Stimulated activated CD8-positive, alpha-beta memory T cell treated with anti-CD3 and anti-CD28 coated beads, Interleukin-12 subunit alpha, Interleukin-12 subunit beta, amount 100 ng/mL, for 4 hours (primary cell): ENCODE measurements around the gene AXIN1.
"Not testable (repeated sequence)": the region's sequence is repeated elsewhere in the genome, so short reads cannot be mapped to it uniquely, and the experiment has no call there.

Experiments used
- DNase-seq: peaks from one replicate; pipeline ENCODE4 v3.0.0-alpha.2; 2020; ENCODE audit warnings: low read depth

Gene AXIN1

DNA sequence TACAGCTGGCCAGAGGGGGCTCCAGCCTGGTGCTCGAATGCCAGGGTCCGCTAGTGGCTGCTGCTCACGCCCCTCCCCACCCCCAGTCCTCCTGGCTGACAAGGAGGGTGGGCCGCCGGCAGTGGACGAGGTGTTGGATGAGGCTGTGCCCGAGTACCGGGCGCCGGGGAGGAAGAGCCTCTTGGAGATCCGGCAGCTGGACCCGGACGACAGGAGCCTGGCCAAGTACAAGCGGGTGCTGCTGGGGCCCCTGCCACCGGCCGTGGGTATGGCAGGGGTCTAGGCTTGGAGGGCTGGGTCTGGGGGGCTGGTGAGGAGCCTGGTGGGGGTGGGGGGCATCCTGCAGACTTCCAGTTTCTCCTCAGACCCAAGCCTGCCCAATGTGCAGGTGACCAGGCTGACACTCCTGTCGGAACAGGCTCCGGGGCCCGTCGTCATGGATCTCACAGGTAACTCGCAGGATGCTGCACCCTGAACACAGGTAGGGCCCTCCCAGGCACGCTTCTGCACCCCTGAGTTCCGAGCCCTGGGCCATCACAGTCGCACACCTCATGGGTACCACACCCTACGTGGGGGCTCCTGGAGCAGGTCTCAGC is 70.8 kb downstream of the AXIN1 start:
- no peak for DNase-seq

- no peak for DNase-seq
Observed at GRCh38 chr16:280991-281659, 71.4 kb downstream of the AXIN1 start.

DNA sequence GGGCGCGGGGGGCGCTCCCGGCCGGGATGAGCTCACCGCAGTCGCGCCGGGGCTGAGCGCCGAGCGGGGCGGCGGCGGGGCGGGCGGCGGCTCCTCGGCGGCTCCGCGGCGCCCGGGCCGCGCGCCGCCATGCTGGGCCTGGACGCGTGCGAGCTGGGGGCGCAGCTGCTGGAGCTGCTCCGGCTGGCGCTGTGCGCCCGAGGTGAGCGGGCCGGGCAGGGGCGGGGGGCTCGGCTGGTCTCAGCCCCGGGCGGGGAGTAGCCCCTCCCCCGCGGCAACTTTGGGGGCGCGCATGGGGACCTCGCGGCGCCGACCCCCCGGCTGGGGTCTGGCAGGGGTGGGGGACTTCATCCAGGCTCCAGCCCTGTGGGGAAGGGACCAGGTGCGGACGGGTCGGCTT is 72.0 kb downstream of the AXIN1 start, which contains the start of gene ARHGDIG:
TSS of gene ARHGDIG (plus strand) at position 40 of the 400 bp plus-strand sequence. CDS start at position 130, 90 bp downstream.
- no peak for DNase-seq

- DNase-seq = no peak
Observed at GRCh38 chr16:280005-280460, 72.5 kb downstream of the AXIN1 start.

DNA sequence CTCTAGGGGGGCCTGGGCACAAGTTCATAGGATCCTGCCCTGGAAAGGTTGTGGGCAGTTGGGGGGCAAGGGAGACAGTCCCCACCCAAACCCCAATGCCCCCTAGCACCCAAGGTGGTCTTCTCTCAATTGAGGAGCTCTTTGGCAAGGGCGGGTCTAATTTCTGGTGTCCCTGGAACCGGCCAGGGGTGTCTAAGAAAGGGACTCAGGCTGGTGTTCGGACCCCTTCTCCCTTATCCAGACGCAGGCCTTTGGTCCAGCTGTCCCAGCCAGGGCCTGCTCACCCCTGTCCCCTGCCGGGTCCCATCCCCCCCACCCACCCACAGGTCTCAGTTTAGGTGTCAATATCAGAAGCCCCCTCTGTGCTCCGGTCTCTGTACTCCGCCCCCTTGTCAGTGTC is 73.0 kb downstream of the AXIN1 start:
- no peak for DNase-seq

DNA sequence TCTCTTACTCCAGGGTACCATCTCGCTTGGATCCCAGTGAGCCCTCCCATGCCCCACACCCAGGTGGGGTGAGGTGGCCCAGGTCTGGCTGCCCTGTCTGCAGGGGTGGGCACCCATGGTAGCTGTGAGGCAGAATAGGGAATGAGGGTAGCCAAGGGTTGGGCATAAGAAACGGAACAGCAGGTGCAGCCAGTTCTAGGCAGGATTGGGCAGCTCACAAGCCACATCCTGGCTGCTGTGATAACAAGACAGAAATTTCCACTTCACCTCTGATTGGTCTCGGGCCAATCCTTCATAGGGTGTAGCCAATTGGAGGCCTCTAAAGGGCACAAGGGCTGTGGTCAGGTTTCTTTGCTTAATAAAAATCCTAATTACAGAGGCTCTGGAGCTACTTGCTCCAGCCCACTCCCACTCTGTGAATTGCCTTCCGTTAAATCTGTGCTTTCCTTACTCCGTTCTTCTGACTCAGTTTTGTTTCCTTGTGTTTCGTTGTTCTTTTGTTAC is 73.6 kb downstream of the AXIN1 start:
- no peak for DNase-seq

DNA sequence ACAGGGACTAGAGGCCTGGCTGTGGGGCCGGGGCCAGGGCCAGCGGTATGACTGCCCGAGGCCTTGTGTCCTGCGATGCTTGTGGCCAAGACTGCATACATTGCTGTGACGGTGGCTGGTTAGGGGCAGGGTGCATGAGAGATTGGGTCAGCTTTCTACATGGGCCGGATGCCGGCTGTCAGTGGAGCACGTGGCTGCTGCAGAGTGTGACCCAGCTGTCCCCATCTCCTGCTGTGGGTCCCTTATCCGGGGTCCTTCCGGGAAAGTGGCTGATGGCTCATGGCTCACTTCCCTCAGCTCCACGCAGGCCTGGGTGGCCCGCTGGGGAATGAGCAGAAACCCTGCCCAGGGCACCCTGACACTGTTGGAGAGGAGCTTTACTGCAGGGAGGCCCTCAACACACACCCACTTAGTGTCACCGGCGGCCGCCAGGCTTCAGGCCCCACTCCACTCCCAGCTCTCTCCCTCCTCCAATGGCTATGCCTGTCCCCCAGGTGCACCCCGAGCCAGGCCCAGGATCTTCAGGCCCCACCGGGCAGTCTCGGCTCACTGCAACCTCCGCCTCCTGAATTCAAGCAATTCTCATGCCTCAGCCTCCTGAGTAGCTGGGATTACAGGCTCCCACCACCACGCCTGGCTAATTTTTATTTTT is 76.0 kb downstream of the AXIN1 start:
- DNase-seq = no peak

- no peak for DNase-seq
Observed at GRCh38 chr16:275786-276232, 76.7 kb downstream of the AXIN1 start, which contains the start of gene RGS11. Gene RGS11, minus strand, starts transcription at chr16:275944. Its CDS starts 33 bp downstream, at chr16:275911.

DNA sequence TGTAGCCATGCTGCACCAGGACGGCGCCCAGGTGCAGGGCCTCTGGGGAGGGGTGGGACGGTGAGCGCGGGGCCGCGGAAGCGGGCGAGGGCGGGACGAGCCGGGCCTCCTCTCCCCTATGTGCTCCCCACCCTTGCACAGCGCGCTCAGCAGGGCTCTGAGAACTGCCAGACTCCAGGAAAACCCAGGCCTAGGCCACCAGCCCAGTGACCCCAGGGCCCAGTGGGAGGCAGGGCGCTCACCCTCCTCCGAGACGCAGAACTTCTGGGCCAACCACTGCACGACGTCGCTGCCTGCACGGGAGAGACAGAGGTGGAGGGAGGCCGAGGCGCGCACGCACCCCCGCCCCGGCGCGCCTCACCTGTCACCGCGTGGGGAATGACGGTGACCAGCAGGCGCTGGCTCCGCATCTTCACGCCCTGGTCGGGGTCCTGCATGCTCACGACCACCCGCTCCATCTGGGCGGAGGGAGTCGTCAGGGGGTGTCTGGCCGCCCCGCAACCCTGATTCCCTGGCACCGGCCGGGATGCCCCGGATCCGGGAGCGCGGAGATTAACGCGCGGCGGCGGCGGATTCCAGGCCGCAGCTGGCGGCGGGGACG is 77.4 kb downstream of the AXIN1 start:
- no peak for DNase-seq

GRCh38 chr16:273547-274421 is 78.7 kb downstream of the AXIN1 start:
- no peak for DNase-seq

DNA sequence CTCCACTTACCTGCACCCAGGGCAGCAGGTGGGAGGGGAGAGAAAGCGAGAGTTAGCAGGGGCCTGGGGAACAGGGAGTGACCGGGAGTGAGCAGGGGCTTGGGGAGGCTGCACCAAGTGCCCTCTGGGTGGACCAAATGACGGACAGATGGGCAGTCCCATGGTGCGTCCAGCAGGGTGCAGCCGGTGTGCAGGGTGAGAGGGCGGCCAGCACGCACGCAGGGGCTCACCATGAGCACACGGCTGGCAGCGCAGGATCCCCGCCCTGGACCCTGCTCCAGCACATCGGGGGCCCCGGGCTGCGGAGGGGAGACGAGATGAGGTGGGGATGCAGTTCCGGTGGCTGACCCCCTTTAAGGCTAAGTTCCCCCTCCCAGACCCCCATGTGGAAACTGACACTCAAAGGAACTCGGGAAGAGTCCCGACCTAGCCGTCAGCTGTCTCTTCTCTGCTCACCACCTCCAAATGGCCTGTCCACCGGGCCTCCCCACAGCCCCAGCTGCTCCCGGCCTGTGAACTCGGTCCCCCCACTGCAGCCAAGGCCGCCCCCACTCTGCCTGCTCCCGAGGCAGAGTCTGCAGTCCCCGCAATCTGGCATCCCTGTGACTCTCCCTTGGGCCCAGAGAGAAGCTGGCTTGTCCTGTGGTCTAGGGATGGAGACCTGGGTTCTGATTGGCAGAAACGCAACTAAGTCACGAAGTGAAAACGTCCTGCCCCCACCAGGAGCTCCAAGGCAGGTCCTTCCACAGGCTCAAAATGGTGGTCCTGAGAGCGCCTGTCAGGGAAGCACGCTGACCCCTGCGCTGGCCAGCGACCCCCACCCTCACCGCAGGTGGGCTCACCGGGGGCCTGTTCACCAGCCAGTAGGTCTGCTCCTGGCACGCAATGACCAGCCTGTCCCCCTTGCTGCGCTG is 79.6 kb downstream of the AXIN1 start:
- DNase-seq = no peak

- no peak for DNase-seq
Observed at GRCh38 chr16:270381-271255, 81.9 kb downstream of the AXIN1 start.

GRCh38 chr16:269061-269796 is 83.3 kb downstream of the AXIN1 start:
- DNase-seq = no peak

- DNase-seq = no peak
Observed at GRCh38 chr16:268141-269053, 84.1 kb downstream of the AXIN1 start.

DNA sequence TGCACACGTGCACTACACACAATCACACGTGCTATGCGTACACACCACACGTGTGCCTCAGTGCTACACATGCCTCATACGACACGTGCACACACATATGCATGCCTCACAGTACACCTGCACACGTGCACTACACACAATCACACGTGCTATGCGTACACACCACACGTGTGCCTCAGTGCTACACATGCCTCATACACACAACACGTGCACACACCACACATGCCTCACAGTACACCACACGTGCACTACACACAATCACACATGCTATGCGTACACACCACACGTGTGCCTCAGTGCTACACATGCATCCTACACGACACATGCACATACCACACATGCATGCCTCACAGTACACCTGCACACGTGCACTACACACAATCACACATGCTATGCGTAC is 85.0 kb downstream of the AXIN1 start:
- DNase-seq = not testable (repeated sequence)

DNA sequence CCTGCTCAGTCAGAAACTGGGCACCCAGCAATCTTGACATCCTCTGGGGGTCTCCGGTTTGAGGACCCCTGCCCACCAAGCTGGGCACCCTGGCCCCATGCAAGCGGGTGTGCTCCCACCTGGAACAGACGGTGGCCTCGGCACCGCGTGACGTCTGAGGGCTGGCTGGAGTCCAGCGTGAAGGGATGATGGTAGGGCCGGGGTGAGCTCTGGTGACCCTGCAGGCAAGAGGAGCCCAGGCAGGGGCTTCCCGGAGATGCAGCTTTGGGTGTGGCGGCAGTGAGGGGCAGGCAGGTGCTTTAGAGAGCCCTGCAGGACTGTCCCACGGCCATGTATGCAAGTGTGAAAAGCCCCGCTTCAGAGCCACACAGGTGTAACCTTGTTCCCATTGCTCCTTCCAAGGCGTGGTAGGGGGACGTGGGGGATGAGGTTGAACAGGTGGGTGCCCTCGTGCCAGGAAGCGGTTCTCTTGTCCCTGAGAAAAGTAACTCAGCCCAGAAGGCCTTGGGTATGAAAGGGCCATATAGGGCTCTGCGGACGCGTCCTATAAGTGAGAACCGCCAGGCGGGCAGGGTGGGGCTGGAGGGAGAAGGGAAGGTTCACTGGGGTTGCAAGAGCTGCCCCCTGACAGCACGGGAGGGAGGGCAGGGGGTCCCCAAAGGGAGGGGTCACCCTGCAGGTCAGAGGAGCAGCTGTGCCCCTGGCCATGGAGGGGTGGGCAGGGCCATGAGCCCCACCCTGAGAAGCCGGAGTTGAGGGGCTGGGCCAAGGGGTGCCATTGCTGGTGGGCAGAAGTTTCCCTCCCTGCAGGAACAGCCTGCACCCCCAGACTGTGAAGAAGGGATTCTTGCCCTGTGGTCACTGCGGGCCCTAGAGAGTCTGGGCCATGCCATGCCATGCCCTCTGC is 86.0 kb downstream of the AXIN1 start:
- no peak for DNase-seq

DNA sequence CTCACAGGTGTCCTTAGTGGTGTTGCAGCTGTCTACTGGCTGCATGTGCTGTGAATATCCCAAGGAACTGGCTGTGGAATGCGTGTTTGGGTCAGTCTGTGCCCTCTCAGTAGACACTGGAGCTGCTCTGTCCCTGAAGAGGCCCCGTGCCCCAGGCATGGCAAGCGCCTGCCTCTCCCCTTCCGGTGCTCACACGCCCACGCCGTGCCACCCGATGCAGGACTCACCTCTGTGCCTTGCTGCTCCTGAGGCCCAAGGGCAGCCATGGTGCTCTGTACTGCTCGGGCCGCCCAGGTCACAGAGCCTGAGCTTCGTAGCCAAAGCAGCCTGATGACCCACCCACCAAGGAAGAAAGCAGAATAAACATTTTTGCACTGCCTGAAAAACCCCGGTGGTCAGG is 86.8 kb downstream of the AXIN1 start:
- no peak for DNase-seq
